Measurements from ENCODE around the gene MAP4K3. TPM values are rescaled to one million over a fixed set of nuclear protein-coding genes. Genes with fewer than 3 reads are reported as not detected.
"Not testable (repeated sequence)": the region's sequence is repeated elsewhere in the genome, so short reads cannot be mapped to it uniquely, and the experiment has no call there.

MAP4K3 gene
- total RNA-seq, 1 experiment from 2014 or later, result 97.4 TPM

DNA sequence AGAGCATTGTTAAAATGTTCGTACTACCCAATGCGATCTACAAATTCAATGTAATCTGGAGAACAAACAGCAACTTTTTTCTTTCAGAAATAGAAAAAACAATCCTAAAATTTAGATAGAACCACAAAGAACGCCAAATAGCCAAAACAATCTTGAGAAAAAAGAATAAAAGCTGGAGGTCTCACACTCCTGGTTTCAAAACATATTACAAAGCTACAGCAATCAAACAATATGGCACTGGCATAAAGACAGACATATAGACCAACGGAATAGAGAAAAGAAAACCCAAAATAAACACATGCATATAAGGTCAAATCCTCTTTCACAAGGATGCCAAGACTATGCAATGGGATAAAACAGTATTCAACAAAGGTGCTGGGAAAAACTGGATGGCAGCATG is 74.5 kb downstream of the MAP4K3 start:
- H4K20me1 ChIP-seq (ENCODE audit: low read length), result peaks cover 4% of the 10 kb centered on the region; the same call in 1 of the 2 replicates
- H2AFZ ChIP-seq (ENCODE audit: low read length), result no peak overlapping the region
- ChIA-PET CTCF (no interaction called here), POLR2A (ENCODE audit: unreplicated experiment) (interaction anchor here (0.7 kb wide), 1 partner anchor 813 kb away, joined by 3 read pairs; no protein-coding TSS in a partner anchor)
- H3K36me3 ChIP-seq (ENCODE audit: low read depth, low read length), result peaks cover 53% of the 10 kb centered on the region
- H3K9ac ChIP-seq (ENCODE audit: low read length), result no peak overlapping the region
- no peak overlapping the region for H3K4me3 ChIP-seq (ENCODE audit: low read length)
- no TSS peak for BruUV-seq (replicated peaks)
- DNase-seq, result no peak
- H3F3A ChIP-seq (ENCODE audit: low read length, unreplicated experiment), result peaks cover 3% of the 10 kb centered on the region
- TF ChIP-seq, protein P1, sequence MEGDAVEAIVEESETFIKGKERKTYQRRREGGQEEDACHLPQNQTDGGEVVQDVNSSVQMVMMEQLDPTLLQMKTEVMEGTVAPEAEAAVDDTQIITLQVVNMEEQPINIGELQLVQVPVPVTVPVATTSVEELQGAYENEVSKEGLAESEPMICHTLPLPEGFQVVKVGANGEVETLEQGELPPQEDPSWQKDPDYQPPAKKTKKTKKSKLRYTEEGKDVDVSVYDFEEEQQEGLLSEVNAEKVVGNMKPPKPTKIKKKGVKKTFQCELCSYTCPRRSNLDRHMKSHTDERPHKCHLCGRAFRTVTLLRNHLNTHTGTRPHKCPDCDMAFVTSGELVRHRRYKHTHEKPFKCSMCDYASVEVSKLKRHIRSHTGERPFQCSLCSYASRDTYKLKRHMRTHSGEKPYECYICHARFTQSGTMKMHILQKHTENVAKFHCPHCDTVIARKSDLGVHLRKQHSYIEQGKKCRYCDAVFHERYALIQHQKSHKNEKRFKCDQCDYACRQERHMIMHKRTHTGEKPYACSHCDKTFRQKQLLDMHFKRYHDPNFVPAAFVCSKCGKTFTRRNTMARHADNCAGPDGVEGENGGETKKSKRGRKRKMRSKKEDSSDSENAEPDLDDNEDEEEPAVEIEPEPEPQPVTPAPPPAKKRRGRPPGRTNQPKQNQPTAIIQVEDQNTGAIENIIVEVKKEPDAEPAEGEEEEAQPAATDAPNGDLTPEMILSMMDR (conservative IDR thresholded peaks at IDR 0.05; ENCODE audit: low read depth, low read length), result no peak
- TF ChIP-seq EZH2phosphoT487 (IDR thresholded peaks at IDR 0.05; ENCODE audit: borderline replicate concordance, low read length) (no peak), EZH2 (IDR thresholded peaks at IDR 0.05; ENCODE audit: low read length, unreplicated experiment) (no peak)
- H3K4me1 ChIP-seq (ENCODE audit: insufficient read depth, low read length), result no peaks in the 10 kb centered on the region
- H3K4me2 ChIP-seq (ENCODE audit: low read length), result no peak overlapping the region
- H3K27ac ChIP-seq (ENCODE audit: low read length), result no peak overlapping the region
- H3K9me2 ChIP-seq (replicated peaks; ENCODE audit: low read length), result no peaks in the 10 kb centered on the region
- H3K27me3 ChIP-seq (ENCODE audit: low read length), result no peaks in the 10 kb centered on the region
- H3K79me2 ChIP-seq (ENCODE audit: low read length), result peaks cover 65% of the 10 kb centered on the region
- intact Hi-C loops (cut with micrococcal nuclease), result no loop called here
- H3K9me3 ChIP-seq (ENCODE audit: low read length), result peaks cover 26% of the 10 kb centered on the region
- ATAC-seq, result no peak

DNA sequence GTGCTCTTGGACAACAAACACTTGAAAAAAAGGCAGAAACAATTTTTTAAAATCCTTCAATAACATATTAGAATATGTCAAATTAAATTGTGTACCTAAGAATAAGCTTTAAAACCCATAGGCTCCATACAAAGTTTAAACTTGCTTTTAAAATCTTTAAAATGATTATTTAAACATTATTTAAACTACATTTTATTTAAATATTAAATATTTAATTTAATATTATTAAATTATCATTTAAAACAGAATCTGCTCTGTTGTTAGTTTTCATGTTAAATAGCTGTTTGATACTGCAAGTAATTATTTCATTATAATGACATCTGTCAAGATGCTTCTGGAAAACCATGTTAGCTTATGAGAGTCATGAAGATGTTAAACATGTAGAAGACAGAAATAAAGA is 75.6 kb downstream of the MAP4K3 start:
- peaks cover 62% of the 10 kb centered on the region for H3K79me2 ChIP-seq (ENCODE audit: low read length)

DNA sequence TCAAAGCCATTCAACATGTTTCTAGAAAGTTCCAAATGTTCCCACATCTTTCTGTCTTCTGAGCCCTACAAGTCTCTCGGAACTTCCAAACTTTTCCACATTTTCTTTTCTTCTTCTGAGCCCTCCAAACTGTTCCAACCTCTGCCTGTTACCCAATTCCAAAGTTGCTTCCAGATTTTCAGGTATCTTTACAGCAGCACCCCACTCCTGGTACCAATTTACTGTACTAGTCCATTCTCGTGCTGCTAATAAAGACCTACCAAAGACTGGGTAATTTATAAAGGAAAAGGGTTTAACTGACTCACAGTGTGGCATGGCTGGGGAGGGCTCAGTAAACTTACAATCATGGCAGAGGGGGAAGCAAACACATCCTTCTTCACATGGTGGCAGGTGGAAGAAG is 76.7 kb downstream of the MAP4K3 start:
- POLR2A ChIA-PET (ENCODE audit: unreplicated experiment); CTCF ChIA-PET; DNase-seq: not testable (repeated sequence)

More for the DNA sequence above, 75.6 kb downstream of the MAP4K3 start:
- H3K36me3 ChIP-seq (ENCODE audit: low read depth, low read length), result peaks cover 56% of the 10 kb centered on the region
- DNase-seq (no peak), ATAC-seq (no peak)
- ChIA-PET POLR2A (ENCODE audit: unreplicated experiment) (interaction anchor here (0.6 kb wide), 2 partner anchors 15 kb away, joined by 3 read pairs; no protein-coding TSS in a partner anchor), CTCF (no interaction called here)
- H3F3A ChIP-seq (ENCODE audit: low read length, unreplicated experiment), result peaks cover 3% of the 10 kb centered on the region
- no peak for TF ChIP-seq EZH2phosphoT487 (IDR thresholded peaks at IDR 0.05; ENCODE audit: borderline replicate concordance, low read length)
- TF ChIP-seq, protein P1 (conservative IDR thresholded peaks at IDR 0.05; ENCODE audit: low read depth, low read length), result no peak
- TF ChIP-seq EZH2 (IDR thresholded peaks at IDR 0.05; ENCODE audit: low read length, unreplicated experiment), result no peak
- no peaks in the 10 kb centered on the region for H3K4me1 ChIP-seq (ENCODE audit: insufficient read depth, low read length)
- H2AFZ ChIP-seq (ENCODE audit: low read length), result no peak overlapping the region
- intact Hi-C loops (cut with micrococcal nuclease), result no loop called here
- BruUV-seq (replicated peaks), result no TSS peak
- H3K9me2 ChIP-seq (replicated peaks; ENCODE audit: low read length), result no peaks in the 10 kb centered on the region
- H3K4me3 ChIP-seq (ENCODE audit: low read length), result no peak overlapping the region
- H3K27me3 ChIP-seq (ENCODE audit: low read length), result no peaks in the 10 kb centered on the region
- H3K4me2 ChIP-seq (ENCODE audit: low read length), result no peak overlapping the region
- peaks cover 4% of the 10 kb centered on the region; the same call in 1 of the 2 replicates for H4K20me1 ChIP-seq (ENCODE audit: low read length)
- no peak overlapping the region for H3K27ac ChIP-seq (ENCODE audit: low read length)
- no peak overlapping the region for H3K9ac ChIP-seq (ENCODE audit: low read length)
- peaks cover 26% of the 10 kb centered on the region for H3K9me3 ChIP-seq (ENCODE audit: low read length)

More for the DNA sequence above, 76.7 kb downstream of the MAP4K3 start:
- BruUV-seq (replicated peaks); ATAC-seq; H3F3A ChIP-seq (ENCODE audit: low read length, unreplicated experiment); H3K4me3 ChIP-seq (ENCODE audit: low read length); H4K20me1 ChIP-seq (ENCODE audit: low read length); H2AFZ ChIP-seq (ENCODE audit: low read length); H3K27me3 ChIP-seq (ENCODE audit: low read length); H3K9me2 ChIP-seq (replicated peaks; ENCODE audit: low read length); H3K4me1 ChIP-seq (ENCODE audit: insufficient read depth, low read length); H3K4me2 ChIP-seq (ENCODE audit: low read length); H3K27ac ChIP-seq (ENCODE audit: low read length); H3K9ac ChIP-seq (ENCODE audit: low read length); intact Hi-C loops (cut with micrococcal nuclease): not testable (repeated sequence)
- H3K36me3 ChIP-seq (ENCODE audit: low read depth, low read length), result peaks cover 52% of the 10 kb centered on the region
- peaks cover 60% of the 10 kb centered on the region for H3K79me2 ChIP-seq (ENCODE audit: low read length)
- peaks cover 26% of the 10 kb centered on the region for H3K9me3 ChIP-seq (ENCODE audit: low read length)

All from PC-3 (cell line).